ENCODE measurements around the gene CACNA1B.

Gene CACNA1B

GRCh38 chr9:138044485-138045383 is 167.2 kb downstream of the CACNA1B start:
- no peak for DNase-seq

GRCh38 chr9:138045541-138046490 is 168.2 kb downstream of the CACNA1B start:
- no peak for DNase-seq

- DNase-seq: no peak
These were observed 169.2 kb downstream of the CACNA1B start for GRCh38 chr9:138046641-138047301.

GRCh38 chr9:138047469-138048040 is 170.0 kb downstream of the CACNA1B start:
- DNase-seq: no peak

GRCh38 chr9:138048184-138048583 is 170.6 kb downstream of the CACNA1B start:
- DNase-seq: no peak

GRCh38 chr9:138049085-138049778 is 171.7 kb downstream of the CACNA1B start:
- DNase-seq: no peak

- no peak for DNase-seq
These were observed 172.3 kb downstream of the CACNA1B start for GRCh38 chr9:138049779-138050471.

- DNase-seq: no peak
These were observed 173.1 kb downstream of the CACNA1B start for GRCh38 chr9:138050472-138051330.

GRCh38 chr9:138051586-138052321 is 174.2 kb downstream of the CACNA1B start:
- no peak for DNase-seq

- DNase-seq: no peak
These were observed 174.7 kb downstream of the CACNA1B start for GRCh38 chr9:138052322-138052615.

GRCh38 chr9:138052635-138053320 is 175.2 kb downstream of the CACNA1B start:
- DNase-seq: no peak

GRCh38 chr9:138053321-138053868 is 175.8 kb downstream of the CACNA1B start:
- DNase-seq: no peak

GRCh38 chr9:138053996-138054752 is 176.6 kb downstream of the CACNA1B start:
- DNase-seq: no peak

- DNase-seq: no peak
These were observed 180.1 kb downstream of the CACNA1B start for GRCh38 chr9:138057726-138058125.

- no peak for DNase-seq
These were observed 180.6 kb downstream of the CACNA1B start for GRCh38 chr9:138058181-138058580.

- DNase-seq: no peak
These were observed 181.6 kb downstream of the CACNA1B start for GRCh38 chr9:138059196-138059595.

- no peak for DNase-seq
These were observed 182.8 kb downstream of the CACNA1B start for GRCh38 chr9:138060365-138060764.

- DNase-seq: no peak
These were observed 183.3 kb downstream of the CACNA1B start for GRCh38 chr9:138060881-138061280.
